GM23338 (cell line): ENCODE data around the gene C12orf42.
A peak's percentile ranks its signal among the peaks of the same experiment; 100 is the strongest.

Experiments
- CREB1 ChIP-seq: fragments of 250-450 bp; sonication (Bioruptor Pico); IDR thresholded peaks from 2 replicates; pipeline ENCODE4 v1.5.0; 2020; ENCODE audit warnings: low read depth, mild to moderate bottlenecking, moderate library complexity
- CTCF ChIP-seq, 2 experiments: fragments of 200-600 bp in 1 of 2; sonication (generic) in 1 of 2; conservative IDR thresholded peaks; 2 replicates each; pipeline versions ENCODE4 v1.5.1 to v1.6.1; 2016 to 2017; ENCODE audit warnings: antibody characterized with exemption in 2 of 2, low read depth in 2 of 2, mild to moderate bottlenecking in 2 of 2, moderate library complexity in 1 of 2
- ETS1 ChIP-seq: IDR thresholded peaks from 2 replicates; pipeline ENCODE4 v1.6.1; 2016; ENCODE audit warnings: antibody characterized with exemption
- EZH2phosphoT487 ChIP-seq: fragments of 200-600 bp; sonication (generic); IDR thresholded peaks from one replicate; pipeline ENCODE4 v1.8.1; 2018; ENCODE audit warnings: antibody characterized with exemption; ENCODE audit not compliant: unreplicated experiment
- REST ChIP-seq: IDR thresholded peaks from one replicate; pipeline ENCODE4 v1.6.1; 2018; ENCODE audit warnings: antibody characterized with exemption; ENCODE audit not compliant: unreplicated experiment

- TF ChIP-seq CTCF (conservative IDR thresholded peaks at IDR 0.05; ENCODE audit: low read depth in 2 of 2) (peak; percentile 80 to 85), EZH2phosphoT487 (no peak), CREB1 (CRISPR knock-in tag) (no peak), REST (no peak), ETS1 (no peak)
Measured at GRCh38 chr12:103503546-103504480, 8.0 kb upstream of the C12orf42 start.
